ENCODE measurements around the gene ZNF415.

ZNF415 gene

GRCh38 chr19:53057904-53058580 is 74.7 kb downstream of the ZNF415 start:
- in situ Hi-C loops (cut with HindIII; ENCODE audit: low sequenced_read_pairs) = no loop called here
